Activated naive CD4-positive, alpha-beta T cell treated with anti-CD3 and anti-CD28 coated beads, Interleukin-2, amount 50 U/mL, for 72 hours (primary cell): ENCODE measurements around the gene FAM149A. TPM values are rescaled to one million over a fixed set of nuclear protein-coding genes. Genes with fewer than 3 reads are reported as not detected.

Source experiments
- ATAC-seq, 2 donors: fragments of 150-1000 bp; cut with Tn5 transposase; 2 replicates each; pipeline ENCODE4 v1.10.0; 2021; ENCODE audit warnings: mild to moderate bottlenecking in 2 of 2, moderate library complexity in 2 of 2
- DNase-seq, 2 donors: peaks; one replicate each; pipeline ENCODE4 v3.0.0; 2021 to 2022; ENCODE audit warnings: low spot score in 2 of 2
- H3K27ac Mint-ChIP-seq, 2 donors: one replicate each; pipeline ENCODE4 v1.8.0; 2022; ENCODE audit warnings: mild to moderate bottlenecking in 2 of 2, mixed read lengths in 2 of 2
- H3K36me3 Mint-ChIP-seq, 2 donors: one replicate each; pipeline ENCODE4 v1.8.0; 2022; ENCODE audit warnings: mixed read lengths in 2 of 2
- H3K9me3 Mint-ChIP-seq, 2 donors: one replicate each; pipeline ENCODE4 v1.8.0; 2022; ENCODE audit warnings: mixed read lengths in 2 of 2
- total RNA-seq, 2 donors: library from RNA; stranded (reverse); gene quantifications; one replicate each; pipeline ENCODE4 v1.2.3, GENCODE V29; 2022

The FAM149A gene
- 1 to 10 TPM in 1 of 2 donors, under 1 TPM in 1; 0.97 to 5.1 TPM for total RNA-seq

GRCh38 chr4:186104114-186104889 lies at the start of gene FAM149A:
TSS of gene FAM149A (plus strand) at chr4:186104704.
- peak within 1 kb of the TSS in 1 of 2 donors; percentile 55 for H3K27ac Mint-ChIP-seq
- ATAC-seq (peak; percentile 62 to 88), DNase-seq (peak in 1 of 2 donors; percentile 51)
- H3K9me3 Mint-ChIP-seq: no peaks in the 10 kb centered on the region
- H3K36me3 Mint-ChIP-seq: peaks cover 5 to 14% of the 10 kb centered on the region in 2 donors

GRCh38 chr4:186058253-186058979 lies 46.1 kb upstream of the FAM149A start:
- H3K9me3 Mint-ChIP-seq: peaks cover 0 to 4% of the 10 kb centered on the region in 2 donors
- no peak overlapping the region for H3K27ac Mint-ChIP-seq
- peaks cover 8 to 9% of the 10 kb centered on the region in 2 donors for H3K36me3 Mint-ChIP-seq
- peak in 1 of 2 donors; percentile 100 for ATAC-seq
- DNase-seq: peak in 1 of 2 donors; percentile 59

GRCh38 chr4:186058980-186059316 lies 45.6 kb upstream of the FAM149A start:
- H3K36me3 Mint-ChIP-seq: peaks cover 8 to 9% of the 10 kb centered on the region in 2 donors
- no peak overlapping the region for H3K27ac Mint-ChIP-seq
- DNase-seq: no peak
- ATAC-seq: no peak
- peaks cover 0 to 4% of the 10 kb centered on the region in 2 donors for H3K9me3 Mint-ChIP-seq

GRCh38 chr4:186061921-186062320 lies 42.6 kb upstream of the FAM149A start:
- ATAC-seq: no peak
- Mint-ChIP-seq H3K27ac (no peak overlapping the region), H3K9me3 (peaks cover 0 to 4% of the 10 kb centered on the region in 2 donors), H3K36me3 (peaks cover 8 to 9% of the 10 kb centered on the region in 2 donors)
- no peak for DNase-seq

- DNase-seq: peak in 1 of 2 donors; percentile 9
- ATAC-seq: peak; percentile 76 to 78
- Mint-ChIP-seq H3K36me3 (no peaks in the 10 kb centered on the region), H3K9me3 (no peaks in the 10 kb centered on the region), H3K27ac (no peak overlapping the region)
Observed at GRCh38 chr4:186067757-186068385, 36.6 kb upstream of the FAM149A start.

GRCh38 chr4:186068581-186069348 lies 35.7 kb upstream of the FAM149A start, which contains the start of gene TLR3:
TSS of gene TLR3 (plus strand) at chr4:186069156. CDS start at chr4:186076620, 7,464 bp downstream.
- peak; percentile 32 to 74 for ATAC-seq
- Mint-ChIP-seq H3K36me3 (no peaks in the 10 kb centered on the region), H3K9me3 (no peaks in the 10 kb centered on the region), H3K27ac (no peak within 1 kb of the TSS)
- DNase-seq: no peak

GRCh38 chr4:186069729-186070128 lies 34.8 kb upstream of the FAM149A start:
- Mint-ChIP-seq H3K36me3 (no peaks in the 10 kb centered on the region), H3K9me3 (no peaks in the 10 kb centered on the region), H3K27ac (no peak overlapping the region)
- no peak for DNase-seq
- ATAC-seq: no peak

- no peak overlapping the region for H3K27ac Mint-ChIP-seq
- no peak for ATAC-seq
- H3K9me3 Mint-ChIP-seq: no peaks in the 10 kb centered on the region
- DNase-seq: no peak
- H3K36me3 Mint-ChIP-seq: no peaks in the 10 kb centered on the region
Observed at GRCh38 chr4:186072516-186072915, 32.0 kb upstream of the FAM149A start.

GRCh38 chr4:186074189-186074588 lies 30.3 kb upstream of the FAM149A start:
- Mint-ChIP-seq H3K36me3 (no peaks in the 10 kb centered on the region), H3K27ac (no peak overlapping the region), H3K9me3 (no peaks in the 10 kb centered on the region)
- ATAC-seq: no peak
- DNase-seq: no peak

GRCh38 chr4:186078981-186079638 lies 25.4 kb upstream of the FAM149A start:
- DNase-seq (no peak), ATAC-seq (no peak)
- Mint-ChIP-seq H3K27ac (no peak overlapping the region), H3K9me3 (no peaks in the 10 kb centered on the region), H3K36me3 (no peaks in the 10 kb centered on the region)

- ATAC-seq (no peak), DNase-seq (no peak)
- Mint-ChIP-seq H3K9me3 (no peaks in the 10 kb centered on the region), H3K27ac (no peak overlapping the region), H3K36me3 (no peaks in the 10 kb centered on the region)
Observed at GRCh38 chr4:186079694-186080093, 24.8 kb upstream of the FAM149A start.

- Mint-ChIP-seq H3K36me3 (no peaks in the 10 kb centered on the region), H3K27ac (no peak overlapping the region), H3K9me3 (no peaks in the 10 kb centered on the region)
- DNase-seq (no peak), ATAC-seq (no peak)
Observed at GRCh38 chr4:186081202-186081807, 23.2 kb upstream of the FAM149A start.

GRCh38 chr4:186082221-186082620 lies 22.3 kb upstream of the FAM149A start:
- Mint-ChIP-seq H3K9me3 (no peaks in the 10 kb centered on the region), H3K36me3 (no peaks in the 10 kb centered on the region), H3K27ac (no peak overlapping the region)
- DNase-seq (no peak), ATAC-seq (no peak)

- Mint-ChIP-seq H3K9me3 (no peaks in the 10 kb centered on the region), H3K27ac (no peak overlapping the region), H3K36me3 (peaks cover 0 to 5% of the 10 kb centered on the region in 2 donors)
- no peak for ATAC-seq
- DNase-seq: no peak
Observed at GRCh38 chr4:186088523-186088922, 16.0 kb upstream of the FAM149A start.

- DNase-seq (no peak), ATAC-seq (no peak)
- Mint-ChIP-seq H3K27ac (no peak overlapping the region), H3K9me3 (no peaks in the 10 kb centered on the region), H3K36me3 (peaks cover 0 to 5% of the 10 kb centered on the region in 2 donors)
Observed at GRCh38 chr4:186092296-186092695, 12.2 kb upstream of the FAM149A start.

- Mint-ChIP-seq H3K9me3 (no peaks in the 10 kb centered on the region), H3K27ac (no peak overlapping the region), H3K36me3 (peaks cover 0 to 5% of the 10 kb centered on the region in 2 donors)
- DNase-seq (no peak), ATAC-seq (no peak)
Observed at GRCh38 chr4:186095406-186095805, 9.1 kb upstream of the FAM149A start.
